H1 (cell line): ENCODE results near the gene PYGB. TPM values are rescaled to one million over a fixed set of nuclear protein-coding genes. Genes with fewer than 3 reads are reported as not detected.

ENCODE experiments used
- CTCF ChIA-PET: fragments of 300-600 bp; sonication (Branson Sonifier 250); formaldehyde crosslinking; loops from one replicate; lab custom pipeline; 2021; ENCODE audit not compliant: partially characterized antibody; lab: Charles Lee
- POLR2A ChIA-PET: fragments of 300-600 bp; sonication (Branson Sonifier 250); formaldehyde crosslinking; loops from one replicate; lab custom pipeline; 2021; ENCODE audit warnings: inconsistent platforms; ENCODE audit not compliant: partially characterized antibody; lab: Charles Lee
- DNase-seq, 2 experiments: peaks; one replicate each; pipeline versions ENCODE4 v3.0.0 to v3.0.0-alpha.2; 2010 to 2022; ENCODE audit warnings: low spot score in 2 of 2, low read depth in 1 of 2, mixed read lengths in 1 of 2
- FAIRE-seq: peaks from 2 replicates; lab custom pipeline; 2011; peaks lifted over from hg19 to GRCh38; lab: Jason Lieb, UNC
- H2AFZ ChIP-seq: 2 replicates; pipeline ENCODE4 v1.8.1; 2012; ENCODE audit warnings: low read length, inconsistent platforms
- H2AK5ac ChIP-seq: 2 replicates; pipeline ENCODE4 v1.6.1; 2013; ENCODE audit warnings: low read depth, low read length
- H2BK120ac ChIP-seq: replicated peaks from 2 replicates; pipeline ENCODE3; 2013; ENCODE audit warnings: low read depth, low read length, inconsistent platforms
- H2BK12ac ChIP-seq: 2 replicates; pipeline ENCODE4 v1.6.1; 2013; ENCODE audit warnings: low read depth, low read length
- H2BK15ac ChIP-seq: 2 replicates; pipeline ENCODE4 v1.6.1; 2013; ENCODE audit warnings: low read length
- H2BK20ac ChIP-seq: 2 replicates; pipeline ENCODE4 v1.6.1; 2013; ENCODE audit warnings: low read length
- H2BK5ac ChIP-seq: 2 replicates; pipeline ENCODE4 v1.6.1; 2013; ENCODE audit warnings: low read depth, low read length
- H3K14ac ChIP-seq: 2 replicates; pipeline ENCODE4 v1.6.1; 2013; ENCODE audit warnings: inconsistent platforms; ENCODE audit not compliant: insufficient read length
- H3K18ac ChIP-seq: 2 replicates; pipeline ENCODE4 v1.6.1; 2013; ENCODE audit warnings: low read length; ENCODE audit errors: extremely low read depth
- H3K23ac ChIP-seq: 2 replicates; pipeline ENCODE4 v1.6.1; 2013; ENCODE audit warnings: inconsistent platforms; ENCODE audit not compliant: insufficient read length
- H3K23me2 ChIP-seq: 2 replicates; pipeline ENCODE4 v1.6.1; 2013; ENCODE audit warnings: low read depth, low read length
- H3K27ac ChIP-seq: 2 replicates; pipeline ENCODE4 v1.6.1; 2011; ENCODE audit warnings: low read depth, low read length, inconsistent platforms
- H3K27me3 ChIP-seq, 4 experiments: replicated peaks in 1 of 4; 1 replicate in 1 of 4; 2 replicates in 3 of 4; pipeline versions ENCODE4 v1.6.1 to v1.8.1; 2011 to 2013; ENCODE audit warnings: low read length in 3 of 4, mild to moderate bottlenecking in 3 of 4, inconsistent platforms in 2 of 4, mixed read lengths in 2 of 4, moderate library complexity in 1 of 4; ENCODE audit not compliant: control insufficient read depth in 3 of 4, insufficient read depth in 3 of 4; ENCODE audit errors: extremely low read depth in 1 of 4
- H3K36me3 ChIP-seq, 4 experiments: 2 replicates each; pipeline versions ENCODE4 v1.6.1 to v1.8.1; 2011 to 2013; ENCODE audit warnings: mild to moderate bottlenecking in 4 of 4, low read length in 3 of 4, moderate library complexity in 2 of 4, control low read depth in 1 of 4, inconsistent platforms in 1 of 4; ENCODE audit not compliant: insufficient read depth in 4 of 4, control insufficient read depth in 2 of 4
- H3K4ac ChIP-seq: replicated peaks from 2 replicates; pipeline ENCODE3; 2013; ENCODE audit warnings: low read length, low read depth, mixed read lengths, inconsistent platforms; ENCODE audit not compliant: insufficient read length
- H3K4me1 ChIP-seq, 4 experiments: replicated peaks in 1 of 4; 1 replicate in 1 of 4; 2 replicates in 3 of 4; pipeline versions ENCODE4 v1.6.1 to v1.8.1; 2011 to 2013; ENCODE audit warnings: low read length in 3 of 4, inconsistent platforms in 2 of 4, mixed read lengths in 1 of 4; ENCODE audit not compliant: insufficient read depth in 4 of 4, control insufficient read depth in 3 of 4
- H3K4me2 ChIP-seq, 2 experiments: 2 replicates each; pipeline versions ENCODE4 v1.6.1 to v1.8.1; 2011 to 2013; ENCODE audit warnings: low read depth in 2 of 2, low read length in 2 of 2, control low read depth in 1 of 2, inconsistent platforms in 1 of 2, mild to moderate bottlenecking in 1 of 2; ENCODE audit not compliant: insufficient read depth in 1 of 2
- H3K4me3 ChIP-seq, 4 experiments: fragments of 200-600, 300-600 bp in 1 of 4; sonication (generic), shearing (Covaris generic), sonication (Bioruptor Twin) in 1 of 4; 2 replicates each; pipeline versions ENCODE4 v1.5.1 to v1.8.1; 2011 to 2016; ENCODE audit warnings: low read length in 4 of 4, low read depth in 3 of 4, control low read depth in 2 of 4, inconsistent platforms in 2 of 4, mild to moderate bottlenecking in 2 of 4, mixed read lengths in 1 of 4, moderate library complexity in 1 of 4; ENCODE audit not compliant: insufficient read depth in 2 of 4; ENCODE audit errors: extremely low read depth in 1 of 4
- H3K56ac ChIP-seq: replicated peaks from 2 replicates; pipeline ENCODE3; 2013; ENCODE audit warnings: low read depth, mild to moderate bottlenecking, mixed read lengths, low read length, inconsistent platforms; ENCODE audit not compliant: insufficient read length
- H3K79me1 ChIP-seq: 2 replicates; pipeline ENCODE4 v1.6.1; 2013; ENCODE audit warnings: low read depth, low read length, control low read depth
- H3K79me2 ChIP-seq, 2 experiments: 2 replicates each; pipeline versions ENCODE4 v1.6.1 to v1.8.1; 2012 to 2013; ENCODE audit warnings: low read length in 2 of 2, mild to moderate bottlenecking in 2 of 2, inconsistent platforms in 1 of 2; ENCODE audit not compliant: insufficient read depth in 2 of 2, control insufficient read depth in 1 of 2
- H3K9ac ChIP-seq, 4 experiments: replicated peaks in 1 of 4; 1 replicate in 1 of 4; 2 replicates in 3 of 4; pipeline versions ENCODE4 v1.6.1 to v1.8.1; 2011 to 2013; ENCODE audit warnings: low read depth in 3 of 4, low read length in 3 of 4, control low read depth in 2 of 4, mild to moderate bottlenecking in 2 of 4, moderate library complexity in 2 of 4, inconsistent platforms in 1 of 4; ENCODE audit errors: extremely low read depth in 1 of 4
- H3K9me3 ChIP-seq, 2 experiments: 2 replicates each; pipeline versions ENCODE4 v1.6.1 to v1.8.1; 2012 to 2013; ENCODE audit warnings: mild to moderate bottlenecking in 2 of 2, moderate library complexity in 2 of 2, control low read depth in 1 of 2, inconsistent platforms in 1 of 2, low read depth in 1 of 2, low read length in 1 of 2, mixed read lengths in 1 of 2; ENCODE audit not compliant: insufficient read depth in 2 of 2
- H4K20me1 ChIP-seq, 2 experiments: replicated peaks in 1 of 2; 2 replicates each; pipeline versions ENCODE3 to v1.8.1; 2011 to 2013; ENCODE audit warnings: inconsistent platforms in 2 of 2, low read length in 2 of 2, mild to moderate bottlenecking in 1 of 2; ENCODE audit not compliant: insufficient read depth in 2 of 2, control insufficient read depth in 1 of 2
- H4K5ac ChIP-seq: 2 replicates; pipeline ENCODE4 v1.6.1; 2013; ENCODE audit warnings: low read length, low read depth, mixed read lengths, inconsistent platforms; ENCODE audit not compliant: insufficient read length
- H4K8ac ChIP-seq: 2 replicates; pipeline ENCODE4 v1.8.0; 2013; ENCODE audit warnings: mild to moderate bottlenecking, moderate library complexity, low read length, inconsistent platforms; ENCODE audit not compliant: insufficient read depth; ENCODE audit errors: extremely low read depth
- H4K91ac ChIP-seq: replicated peaks from 2 replicates; pipeline ENCODE3; 2013; ENCODE audit warnings: low read length, mixed read lengths, inconsistent platforms; ENCODE audit not compliant: insufficient read length
- BRCA1 ChIP-seq: IDR thresholded peaks from 2 replicates; pipeline ENCODE4 v1.6.1; 2012; ENCODE audit warnings: low read depth, low read length, improper control_type of control experiment
- CHD2 ChIP-seq: IDR thresholded peaks from 2 replicates; pipeline ENCODE4 v1.6.1; 2012; ENCODE audit warnings: low read length, improper control_type of control experiment
- TAF1 ChIP-seq: IDR thresholded peaks from 2 replicates; pipeline ENCODE4 v1.6.1; 2011; ENCODE audit warnings: mild to moderate bottlenecking, low read depth, low read length
- TBP ChIP-seq: IDR thresholded peaks from 2 replicates; pipeline ENCODE4 v1.6.1; 2011; ENCODE audit warnings: low read depth, low read length, improper control_type of control experiment
- WGBS, 2 experiments: shearing (Covaris generic) in 1 of 2; methylation state at CpG; one replicate each; pipeline versions ENCODE4 v1.1.6 to v1.1.7; 2013 to 2015; ENCODE audit warnings: low lambda C conversion rate in 2 of 2, mixed read lengths in 2 of 2, inconsistent platforms in 1 of 2, low coverage in 1 of 2, missing lambda C conversion rate in 1 of 2; ENCODE audit not compliant: insufficient replicate concordance in 2 of 2, insufficient coverage in 1 of 2, insufficient read length in 1 of 2; ENCODE audit errors: extremely low coverage in 1 of 2, missing lambda C conversion rate in 1 of 2; 5-methylcytosine and 5-hydroxymethylcytosine counted together
- polyA plus RNA-seq, 7 experiments: library from polyadenylated mRNA; depleted of rRNA in 3 of 7; stranded (reverse) in 5 of 7; unstranded in 2 of 7; fragments of >200 nt in 5 of 7; fragments of 200-250 nt in 2 of 7; gene quantifications; 1 replicate in 5 of 7; 2 replicates in 1 of 7; 4 replicates in 1 of 7; pipeline versions ENCODE4 v1.2.1 to v1.2.3, GENCODE V29; 2011 to 2013; ENCODE audit warnings: missing spikeins in 2 of 7, mixed read lengths in 2 of 7
- total RNA-seq: library from RNA; stranded (reverse); fragmentation: NEBNext Ultra II Directional; extraction: Animal tissue kit (Norgen Biotek cat#: 25700); gene quantifications from 2 replicates; pipeline ENCODE4 v1.2.1, GENCODE V29; 2021

The PYGB gene
- total and polyA plus RNA-seq, 2 of the 8 experiments (the other 6 are each of a cell fraction or from before 2014, with no cell fraction given), result 26.6 to 56.0 TPM

DNA sequence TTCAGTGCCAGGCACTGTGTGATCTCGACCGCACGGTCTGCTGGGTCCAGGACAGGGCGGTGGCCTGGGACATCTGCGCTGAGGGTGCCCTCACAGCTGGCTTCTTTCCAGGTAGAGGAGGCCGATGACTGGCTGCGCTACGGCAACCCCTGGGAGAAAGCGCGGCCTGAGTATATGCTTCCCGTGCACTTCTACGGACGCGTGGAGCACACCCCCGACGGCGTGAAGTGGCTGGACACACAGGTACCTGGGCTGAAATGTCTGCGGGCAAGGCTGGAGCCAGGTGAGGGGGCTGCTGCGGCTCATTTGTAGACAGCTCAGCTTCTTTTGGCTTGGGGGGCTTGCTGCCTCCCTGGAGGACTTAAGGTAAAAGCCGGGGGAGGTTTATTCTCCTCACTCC lies 26.6 kb downstream of the PYGB start:
- H4K20me1 ChIP-seq, result peaks cover 1 to 4% of the 10 kb centered on the region in 2 experiments
- FAIRE-seq (no peak), DNase-seq (peak in 1 of 2 experiments; percentile 30)
- no peak overlapping the region for H2BK15ac ChIP-seq
- WGBS, 2 experiments, result 90% methylated on average over 20 of the region's 20 CpGs; no CpG with 5 or more reads in 1 of the 2 experiments
- H3K18ac ChIP-seq, result no peak overlapping the region
- H3K9ac ChIP-seq, result no peak overlapping the region
- no peak overlapping the region for H3K56ac ChIP-seq
- no peak overlapping the region for H2BK5ac ChIP-seq
- H2BK120ac ChIP-seq, result no peak overlapping the region
- no peaks in the 10 kb centered on the region for H3K79me2 ChIP-seq
- no peak overlapping the region for H2BK12ac ChIP-seq
- peaks cover 7 to 31% (median 17%) of the 10 kb centered on the region in 4 experiments; a peak in 7 of 8 replicates for H3K36me3 ChIP-seq
- no peaks in the 10 kb centered on the region for H3K27me3 ChIP-seq
- ChIA-PET CTCF (interaction anchor here (0.8 to 2.0 kb wide), 4 partner anchors 10 to 125 kb away, joined by 3 to 5 read pairs (median 4); no protein-coding TSS in a partner anchor), POLR2A (no interaction called here)
- no peak overlapping the region; the same call in 1 of the 2 replicates for H4K8ac ChIP-seq
- no peak overlapping the region for H3K4me3 ChIP-seq
- H2AK5ac ChIP-seq, result no peak overlapping the region
- no peak overlapping the region for H3K4ac ChIP-seq
- H4K5ac ChIP-seq, result no peak overlapping the region
- no peak overlapping the region for H3K27ac ChIP-seq
- no peaks in the 10 kb centered on the region for H3K23me2 ChIP-seq
- no peaks in the 10 kb centered on the region for H3K9me3 ChIP-seq
- H3K79me1 ChIP-seq, result no peaks in the 10 kb centered on the region; the same call in 1 of the 2 replicates
- no peak overlapping the region for H4K91ac ChIP-seq
- no peak overlapping the region for H3K23ac ChIP-seq
- H2BK20ac ChIP-seq, result no peak overlapping the region
- H3K4me2 ChIP-seq, result no peak overlapping the region
- no peak overlapping the region for H3K14ac ChIP-seq
- no peaks in the 10 kb centered on the region; a peak in 2 of 7 replicates for H3K4me1 ChIP-seq
- no peak overlapping the region for H2AFZ ChIP-seq
- TF ChIP-seq TAF1, result no peak
- no peak for TF ChIP-seq BRCA1
- TF ChIP-seq CHD2, result no peak
- TF ChIP-seq TBP, result no peak
